GM12878 (cell line): ENCODE data around the gene PCNX1. TPM values are rescaled to one million over a fixed set of nuclear protein-coding genes. Genes with fewer than 3 reads are reported as not detected.

Experiments used
- ATAC-seq: fragments of 200-7000 bp; cut with Tn5 transposase; 3 replicates; pipeline ENCODE4 v1.9.1; 2020; ENCODE audit warnings: mild to moderate bottlenecking, moderate library complexity
- BruUV-seq: library from RNA; stranded (reverse); fragments of 400-500 nt; replicated peaks from 2 replicates; lab custom pipeline; 2021; lab: Mats Ljungman, UMichigan
- CTCF ChIA-PET: fragments of 300-600 bp; sonication (Branson Sonifier 250); formaldehyde crosslinking; extraction: SDS; loops from one replicate; lab custom pipeline; 2021; ENCODE audit warnings: inconsistent platforms; lab: Yijun Ruan, JAX
- POLR2A ChIA-PET: fragments of 350-600 bp; formaldehyde crosslinking; extraction: SDS; loops from one replicate; lab custom pipeline; 2021; ENCODE audit warnings: inconsistent platforms; lab: Charles Lee
- RAD21 ChIA-PET: fragments of 300-600 bp; sonication (Branson Sonifier 250); formaldehyde crosslinking; loops from one replicate; lab custom pipeline; 2023; ENCODE audit warnings: antibody characterized with exemption; ENCODE audit not compliant: unreplicated experiment; lab: Charles Lee
- SMC1A ChIA-PET: fragments of 300-600 bp; sonication (Branson Sonifier 250); formaldehyde crosslinking; loops from one replicate; lab custom pipeline; 2023; ENCODE audit not compliant: unreplicated experiment, uncharacterized antibody; lab: Charles Lee
- DNase-seq: peaks from one replicate; pipeline ENCODE4 v3.0.0-alpha.2; 2011; ENCODE audit warnings: low read depth, low spot score
- FAIRE-seq: peaks from 3 replicates; lab custom pipeline; 2011; peaks lifted over from hg19 to GRCh38; lab: Jason Lieb, UNC
- H2AFZ ChIP-seq: 2 replicates; pipeline ENCODE4 v1.6.0; 2011; ENCODE audit warnings: low read depth, low read length, control low read depth; ENCODE audit not compliant: control insufficient read depth
- H3K27ac ChIP-seq: 2 replicates; pipeline ENCODE4 v1.5.1; 2011; ENCODE audit warnings: control low read depth; ENCODE audit not compliant: control insufficient read depth, insufficient read depth
- H3K27me3 ChIP-seq, 2 experiments: replicated peaks in 1 of 2; 2 replicates each; pipeline versions ENCODE4 v1.6.0 to v1.6.1; 2011; ENCODE audit warnings: low read length in 1 of 2; ENCODE audit not compliant: control insufficient read depth in 2 of 2, insufficient read depth in 2 of 2
- H3K36me3 ChIP-seq, 2 experiments: 2 replicates each; pipeline ENCODE4 v1.5.1; 2011; ENCODE audit warnings: low read length in 1 of 2; ENCODE audit not compliant: control insufficient read depth in 2 of 2, insufficient read depth in 2 of 2
- H3K4me1 ChIP-seq: 2 replicates; pipeline ENCODE4 v1.6.1; 2011; ENCODE audit warnings: mild to moderate bottlenecking, low read length, moderate library complexity, mixed read lengths; ENCODE audit not compliant: control insufficient read depth, insufficient read depth
- H3K4me2 ChIP-seq: 2 replicates; pipeline ENCODE4 v1.6.0; 2011; ENCODE audit warnings: control low read depth; ENCODE audit not compliant: control insufficient read depth, insufficient read depth
- H3K4me3 ChIP-seq: fragments of 200-600 bp; sonication (generic); 2 replicates; pipeline ENCODE4 v1.5.1; 2016
- H3K79me2 ChIP-seq: 2 replicates; pipeline ENCODE4 v1.6.0; 2011; ENCODE audit warnings: low read length; ENCODE audit not compliant: control insufficient read depth, insufficient read depth
- H3K9ac ChIP-seq: 2 replicates; pipeline ENCODE4 v1.8.0; 2011; ENCODE audit warnings: low read length, control low read depth, mixed read lengths; ENCODE audit not compliant: control insufficient read depth, insufficient read depth
- H3K9me3 ChIP-seq: replicated peaks from 3 replicates; pipeline ENCODE4 v1.5.1; 2011; ENCODE audit warnings: mild to moderate bottlenecking, low read length; ENCODE audit not compliant: control insufficient read depth, insufficient read depth
- H4K20me1 ChIP-seq: 2 replicates; pipeline ENCODE4 v1.6.0; 2011; ENCODE audit not compliant: control insufficient read depth, insufficient read depth
- CBX5 ChIP-seq: sonication (generic); IDR thresholded peaks from 2 replicates; pipeline ENCODE4 v1.6.1; 2016; ENCODE audit warnings: low read depth, moderate library complexity, mild to moderate bottlenecking, inconsistent platforms
- HCFC1 ChIP-seq: fragments of 150-350 bp; IDR thresholded peaks from 2 replicates; pipeline ENCODE4 v1.6.1; 2014; ENCODE audit warnings: low read length
- HSF1 ChIP-seq: fragments of 150-350 bp; IDR thresholded peaks from 2 replicates; pipeline ENCODE4 v1.6.1; 2014; ENCODE audit warnings: mild to moderate bottlenecking, low read depth, low read length
- IKZF1 ChIP-seq: fragments of 450-650 bp; conservative IDR thresholded peaks from 2 replicates; pipeline ENCODE4 v1.6.1; 2017; ENCODE audit warnings: antibody characterized with exemption, mild to moderate bottlenecking
- LARP7 ChIP-seq: fragments of 450-650 bp; IDR thresholded peaks from 2 replicates; pipeline ENCODE4 v1.6.1; 2017; ENCODE audit warnings: mild to moderate bottlenecking
- NR2F1 ChIP-seq: fragments of 450-650 bp; conservative IDR thresholded peaks from 2 replicates; pipeline ENCODE4 v1.6.1; 2017; ENCODE audit warnings: mild to moderate bottlenecking
- PAX8 ChIP-seq: fragments of 450-650 bp; IDR thresholded peaks from 2 replicates; pipeline ENCODE4 v1.6.1; 2017; ENCODE audit warnings: mild to moderate bottlenecking, moderate library complexity
- POU2F2 ChIP-seq: IDR thresholded peaks from 3 replicates; pipeline ENCODE4 v1.6.1; 2011; ENCODE audit warnings: low read depth, mild to moderate bottlenecking, low read length, borderline replicate concordance
- PRDM15 ChIP-seq: fragments of 450-650 bp; formaldehyde crosslinking; IDR thresholded peaks from 2 replicates; pipeline ENCODE4 v1.4.0; 2020; ENCODE audit warnings: mild to moderate bottlenecking, moderate library complexity
- SMC3 ChIP-seq: IDR thresholded peaks from 2 replicates; pipeline ENCODE4 v1.6.1; 2011; ENCODE audit warnings: low read length, improper control_type of control experiment, borderline replicate concordance
- YY1 ChIP-seq: IDR thresholded peaks from 2 replicates; pipeline ENCODE4 v1.6.1; 2011; ENCODE audit warnings: low read depth, mild to moderate bottlenecking, low read length
- ZNF24 ChIP-seq: fragments of 450-650 bp; IDR thresholded peaks from 2 replicates; pipeline ENCODE4 v1.6.1; 2017; ENCODE audit warnings: antibody characterized with exemption, mild to moderate bottlenecking
- WGBS: methylation state at CpG from one replicate; pipeline ENCODE4 v1.1.6; 2016; ENCODE audit warnings: low lambda C conversion rate; ENCODE audit not compliant: insufficient replicate concordance, insufficient coverage; ENCODE audit errors: missing lambda C conversion rate; 5-methylcytosine and 5-hydroxymethylcytosine counted together
- in situ Hi-C: fragments of 300-500 bp; cut with MboI; formaldehyde crosslinking; loops from 9 replicates; pipeline ENCODE4 v1.14.3; 2018; ENCODE audit warnings: mixed read lengths
- intact Hi-C: fragments of 100-400 bp; cut with micrococcal nuclease; formaldehyde crosslinking; loops from one replicate; pipeline ENCODE4 v1.14.2; 2022; ENCODE audit not compliant: unreplicated experiment
- polyA plus RNA-seq, 11 experiments: library from polyadenylated mRNA; depleted of rRNA in 4 of 11; unstranded in 6 of 11; stranded (reverse) in 5 of 11; fragments of >200 nt; fragmentation: Nextera tagmentation in 4 of 11; fragmentation: Illumina TruSeq in 1 of 11; extraction: Ambion mirVana in 4 of 11; extraction: Trizol in 1 of 11; gene quantifications; 1 replicate in 1 of 11; 2 replicates in 10 of 11; pipeline versions ENCODE4 v1.2.1 to v1.2.3, GENCODE V29; 2011 to 2016; ENCODE audit warnings: inconsistent platforms in 2 of 11, missing spikeins in 2 of 11, low read depth in 1 of 11
- total RNA-seq, 4 experiments: library from RNA; depleted of rRNA in 3 of 4; stranded (reverse); fragments of >200 nt in 3 of 4; fragmentation: Illumina TruSeq in 1 of 4; extraction: Trizol in 1 of 4; gene quantifications; 2 replicates each; pipeline versions ENCODE4 v1.2.1 to v1.2.3, GENCODE V29; 2013 to 2021
- TF ChIP-seq, protein P1 (sequence below): IDR thresholded peaks from 2 replicates; pipeline ENCODE4 v1.6.1; 2012; ENCODE audit warnings: low read depth, low read length, improper control_type of control experiment

PCNX1 gene
- total and polyA plus RNA-seq, 10 of the 15 experiments (the other 5 are each of a cell fraction or from before 2014, with no cell fraction given), result 4.6 to 53.9 (median 20.5) TPM

DNA sequence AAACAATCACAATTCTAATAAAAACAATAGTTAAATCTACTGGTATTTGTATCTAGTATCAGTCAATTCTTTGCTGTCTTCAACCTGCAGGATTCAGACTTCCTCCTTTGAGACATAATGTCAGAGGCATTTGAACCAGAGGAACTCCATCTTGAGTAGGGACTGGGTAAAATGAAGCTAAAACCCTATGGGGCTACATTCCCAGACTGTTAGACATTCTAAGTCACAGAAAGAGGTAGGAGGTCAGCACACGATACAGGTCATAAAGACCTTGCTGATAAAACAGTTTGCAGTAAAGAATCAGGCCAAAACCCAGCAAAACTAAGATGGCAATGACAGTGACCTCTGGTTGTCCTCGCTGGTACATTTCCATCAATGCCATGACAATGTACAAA lies 49.8 kb upstream of the PCNX1 start:
- Histone ChIP-seq H3K36me3 (no peaks in the 10 kb centered on the region), H3K27me3 (no peaks in the 10 kb centered on the region), H3K27ac (no peak overlapping the region), H3K4me3 (no peak overlapping the region), H3K4me2 (no peak overlapping the region), H3K9me3 (no peaks in the 10 kb centered on the region; the same call in 2 of the 3 replicates), H3K4me1 (no peaks in the 10 kb centered on the region), H4K20me1 (no peaks in the 10 kb centered on the region), H2AFZ (no peak overlapping the region), H3K9ac (no peak overlapping the region), H3K79me2 (no peaks in the 10 kb centered on the region)
- DNase-seq (no peak), FAIRE-seq (no peak), ATAC-seq (no peak)
- intact Hi-C loops (no loop called here), in situ Hi-C loops (no loop called here)
- POLR2A ChIA-PET, result no interaction called here
- SMC1A ChIA-PET, result no interaction called here
- BruUV-seq, result no TSS peak
- CTCF ChIA-PET, result interaction anchor here (1.4 kb wide), 1 partner anchor 98 kb away, joined by 3 read pairs; no protein-coding TSS in a partner anchor
- no peak for TF ChIP-seq IKZF1
- no peak for TF ChIP-seq YY1
- no peak for TF ChIP-seq HCFC1
- no peak for TF ChIP-seq ZNF24
- no peak for TF ChIP-seq NR2F1
- TF ChIP-seq SMC3, result no peak
- TF ChIP-seq LARP7, result no peak
- no peak for TF ChIP-seq POU2F2
- TF ChIP-seq, protein P1, sequence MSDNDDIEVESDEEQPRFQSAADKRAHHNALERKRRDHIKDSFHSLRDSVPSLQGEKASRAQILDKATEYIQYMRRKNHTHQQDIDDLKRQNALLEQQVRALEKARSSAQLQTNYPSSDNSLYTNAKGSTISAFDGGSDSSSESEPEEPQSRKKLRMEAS, result no peak
- no peak for TF ChIP-seq PAX8
- TF ChIP-seq CBX5, result no peak
- no peak for TF ChIP-seq HSF1
- no peak for TF ChIP-seq PRDM15 (CRISPR knock-in tag)
- RAD21 ChIA-PET, result no interaction called here
- WGBS, result 92% methylated on average over 2 of the region's 2 CpGs
